Stimulated activated CD8-positive, alpha-beta memory T cell treated with anti-CD3 and anti-CD28 coated beads, Interleukin-12 subunit alpha, Interleukin-12 subunit beta, amount 100 ng/mL, for 1 hour (primary cell): ENCODE results near the gene GSTM1.
"Not testable (repeated sequence)": the region's sequence is repeated elsewhere in the genome, so short reads cannot be mapped to it uniquely, and the experiment has no call there.

Experiments used
- DNase-seq: peaks from one replicate; pipeline ENCODE4 v3.0.0-alpha.2; 2020; ENCODE audit warnings: low read depth

The GSTM1 gene

GRCh38 chr1:109659997-109660690 lies 27.5 kb upstream of the GSTM1 start:
- no peak for DNase-seq

DNA sequence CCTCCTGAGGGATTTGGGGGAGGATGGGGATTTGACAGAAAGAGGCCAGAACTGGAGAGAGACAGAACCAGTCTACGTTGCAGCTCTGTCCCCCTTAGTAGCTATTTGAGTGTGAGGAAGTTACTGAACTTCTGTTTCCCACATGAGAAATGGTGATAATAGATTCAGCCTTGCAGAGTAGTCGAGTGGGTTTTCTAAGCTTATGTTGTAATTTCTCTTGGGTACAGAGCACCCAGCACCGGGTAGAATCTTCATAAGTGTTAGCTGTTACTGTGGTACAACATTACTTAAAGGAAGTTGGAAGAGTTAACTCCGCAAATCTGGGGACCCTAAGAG lies 27.0 kb upstream of the GSTM1 start:
- not testable (repeated sequence) for DNase-seq

- DNase-seq: no peak
Measured at GRCh38 chr1:109661391-109661790, 26.2 kb upstream of the GSTM1 start.

DNA sequence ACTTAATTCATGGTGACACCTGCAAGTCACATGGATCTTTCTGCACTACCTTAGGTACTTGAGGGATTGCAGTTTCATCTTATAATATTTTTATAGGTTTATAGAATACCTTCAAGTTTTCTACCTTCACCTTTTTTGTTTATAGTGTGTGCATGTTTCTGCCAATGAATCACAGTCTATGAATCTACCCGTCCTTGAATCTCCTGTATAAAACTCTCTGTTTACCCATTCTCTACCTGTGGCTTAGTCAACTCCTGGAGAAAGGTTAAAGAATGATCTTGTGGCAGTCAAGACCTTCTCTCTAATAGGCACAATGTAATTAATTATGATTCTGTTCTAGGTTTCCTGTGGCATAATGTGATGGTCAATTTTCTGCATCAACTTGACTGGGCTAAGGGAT lies 22.9 kb upstream of the GSTM1 start:
- DNase-seq: no peak

DNA sequence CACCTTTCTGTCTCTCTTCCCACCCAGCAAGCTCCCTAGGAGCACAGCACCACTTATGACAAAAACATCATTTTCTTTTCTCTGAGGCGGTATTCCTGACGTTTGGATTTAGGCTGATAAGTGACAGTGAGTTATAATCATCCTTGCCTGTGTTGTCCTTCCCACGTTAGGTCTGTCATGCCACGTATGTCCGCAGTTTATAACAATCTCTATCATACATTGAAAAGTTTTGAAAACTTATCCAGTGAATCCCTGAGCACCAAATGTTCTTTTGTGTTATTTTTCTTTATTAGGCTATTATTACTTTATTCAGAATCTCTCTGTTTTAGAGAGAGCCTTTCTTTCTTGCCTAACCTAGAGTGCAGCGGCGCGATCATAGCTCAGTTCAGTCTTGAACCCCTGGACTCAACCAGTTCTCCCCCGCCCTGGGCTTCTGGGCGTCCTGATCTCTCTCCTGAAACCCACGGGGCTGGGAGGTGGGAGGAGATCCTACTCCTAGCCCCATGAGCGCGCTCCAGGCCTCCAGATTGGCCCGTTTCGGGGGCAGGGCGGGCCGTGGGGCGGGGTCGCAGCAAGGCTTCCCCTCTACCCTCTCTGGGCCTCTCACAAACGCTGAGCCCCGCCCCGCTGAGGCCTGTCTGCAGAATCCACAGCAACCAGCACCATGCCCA lies 20.0 kb upstream of the GSTM1 start, which contains the start of gene GSTM2:
GSTM2 (plus strand) TSS at position 606 of the 671 bp plus-strand sequence; CDS start at position 665, 59 bp downstream.
- peak; percentile 52 for DNase-seq

- no peak for DNase-seq
Measured at GRCh38 chr1:109668123-109668775, 19.4 kb upstream of the GSTM1 start.

DNA sequence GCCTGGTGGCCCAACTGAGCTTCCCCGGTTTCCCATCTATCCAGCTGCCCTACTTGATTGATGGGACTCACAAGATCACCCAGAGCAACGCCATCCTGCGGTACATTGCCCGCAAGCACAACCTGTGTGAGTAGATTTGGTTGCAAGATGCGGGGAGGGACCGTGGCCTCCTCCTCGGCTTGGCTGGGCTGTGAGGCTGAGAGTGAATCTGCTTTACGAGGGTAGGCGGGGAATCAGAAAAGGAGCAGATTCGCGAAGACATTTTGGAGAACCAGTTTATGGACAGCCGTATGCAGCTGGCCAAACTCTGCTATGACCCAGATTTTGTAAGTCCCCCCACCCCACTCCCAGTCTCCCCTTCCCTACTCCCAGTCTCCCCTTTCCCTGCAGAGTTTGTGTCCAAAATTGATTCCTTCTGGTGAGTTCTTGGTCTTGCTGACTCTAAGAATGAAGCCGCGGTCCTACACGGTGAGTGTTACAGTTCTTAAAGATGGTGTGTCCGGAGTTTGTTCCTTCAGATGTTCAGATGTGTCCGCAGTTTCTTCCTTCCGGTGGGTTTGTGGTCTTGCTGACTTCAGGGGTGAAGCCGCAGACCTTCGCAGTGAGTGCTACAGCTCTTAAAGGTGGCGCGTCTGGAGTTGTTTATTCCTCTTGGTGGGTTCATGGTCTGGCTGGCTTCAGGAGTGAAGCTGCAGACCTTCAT lies 18.2 kb upstream of the GSTM1 start:
- no peak for DNase-seq

DNA sequence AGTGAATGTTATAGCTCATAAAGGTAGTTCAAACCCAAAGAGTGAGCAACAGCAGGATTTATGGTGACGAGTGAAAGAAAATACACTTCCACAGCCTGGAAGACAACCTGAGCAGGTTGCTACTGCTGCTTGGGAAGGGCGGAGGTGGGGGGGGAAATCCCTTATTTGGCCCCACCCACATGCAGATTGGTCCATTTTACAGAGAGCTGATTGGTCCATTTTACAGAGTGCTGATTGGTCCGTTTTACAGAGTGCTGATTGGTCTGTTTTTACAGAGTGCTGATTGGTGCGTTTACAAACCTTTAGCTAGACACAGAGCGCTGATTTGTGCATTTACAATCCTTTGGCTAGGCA lies 17.7 kb upstream of the GSTM1 start:
- not testable (repeated sequence) for DNase-seq

DNA sequence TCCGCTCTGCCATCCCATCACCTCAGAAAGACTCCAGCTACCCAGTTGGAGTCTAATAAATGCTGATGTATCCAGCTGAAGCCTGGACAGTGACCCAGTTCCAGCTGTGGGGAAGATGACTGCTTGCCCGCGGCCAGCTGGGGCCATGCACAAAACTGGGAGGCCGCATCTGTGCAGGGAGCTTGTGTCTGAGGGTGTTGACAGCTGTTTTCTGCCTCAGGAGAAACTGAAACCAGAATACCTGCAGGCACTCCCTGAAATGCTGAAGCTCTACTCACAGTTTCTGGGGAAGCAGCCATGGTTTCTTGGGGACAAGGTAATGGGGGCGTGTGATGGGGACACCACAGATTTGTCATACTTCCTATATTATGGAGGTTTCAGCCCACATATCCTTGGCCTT lies 16.6 kb upstream of the GSTM1 start:
- DNase-seq: no peak

DNA sequence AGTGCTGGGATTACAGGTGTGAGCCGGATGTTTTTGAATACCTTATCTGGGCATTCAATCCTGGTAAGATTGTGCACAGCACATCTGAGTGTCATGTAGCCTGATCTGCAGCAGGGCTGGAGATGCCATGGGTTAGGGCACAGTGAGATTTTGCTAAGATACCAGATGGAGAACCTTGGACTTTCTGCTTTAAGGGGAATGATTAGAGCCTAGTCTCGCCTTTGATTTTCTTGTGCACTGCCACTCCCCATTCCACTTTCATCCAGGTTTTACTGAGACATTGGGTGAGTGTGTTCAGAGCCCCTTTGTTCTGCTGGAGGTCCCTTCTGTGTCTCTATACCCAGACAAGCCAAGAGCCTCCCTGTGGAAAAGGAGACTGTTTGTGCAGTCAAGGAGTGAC lies 13.8 kb upstream of the GSTM1 start:
- not testable (repeated sequence) for DNase-seq

- not testable (repeated sequence) for DNase-seq
Measured at GRCh38 chr1:109676683-109677381, 10.8 kb upstream of the GSTM1 start.

DNA sequence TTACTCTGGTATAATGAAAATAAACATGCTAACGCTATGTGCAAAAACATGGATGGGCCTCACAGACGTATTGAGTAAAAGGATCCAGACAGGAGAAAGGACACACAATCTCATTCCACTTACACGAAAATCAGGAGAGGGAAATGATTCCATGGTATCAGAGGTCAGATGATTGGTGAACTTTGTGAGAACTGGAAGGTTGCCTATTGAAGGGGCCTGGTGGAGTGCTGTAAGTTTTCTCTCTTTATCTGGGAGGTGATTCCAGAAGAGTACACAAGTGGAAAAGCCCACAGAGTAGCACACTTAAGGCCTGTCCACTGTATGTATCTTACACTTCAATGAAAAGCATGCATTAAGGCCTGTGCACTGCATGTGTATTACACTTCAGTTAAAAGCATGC lies 10.2 kb upstream of the GSTM1 start:
- no peak for DNase-seq

DNA sequence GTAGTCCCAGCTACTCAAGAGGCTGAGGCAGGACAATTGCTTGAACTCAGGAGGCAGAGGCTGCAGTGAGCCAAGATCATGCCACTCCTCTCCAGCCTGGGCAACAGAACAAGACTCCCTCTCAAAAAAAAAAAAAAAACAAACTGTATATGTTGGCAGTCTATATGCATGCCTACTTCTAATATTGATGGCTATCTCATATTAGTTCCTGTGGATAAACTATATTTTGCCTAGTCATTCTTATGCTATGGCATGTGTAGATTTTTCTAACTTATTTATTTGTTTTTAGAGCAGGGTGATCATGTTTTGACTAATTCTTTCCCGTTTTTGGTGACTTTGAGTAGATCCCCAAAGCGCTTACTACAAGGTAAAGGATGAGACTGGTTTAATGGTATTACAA lies 9.0 kb upstream of the GSTM1 start:
- DNase-seq: not testable (repeated sequence)

- not testable (repeated sequence) for DNase-seq
Measured at GRCh38 chr1:109684777-109685176, 2.8 kb upstream of the GSTM1 start.

DNA sequence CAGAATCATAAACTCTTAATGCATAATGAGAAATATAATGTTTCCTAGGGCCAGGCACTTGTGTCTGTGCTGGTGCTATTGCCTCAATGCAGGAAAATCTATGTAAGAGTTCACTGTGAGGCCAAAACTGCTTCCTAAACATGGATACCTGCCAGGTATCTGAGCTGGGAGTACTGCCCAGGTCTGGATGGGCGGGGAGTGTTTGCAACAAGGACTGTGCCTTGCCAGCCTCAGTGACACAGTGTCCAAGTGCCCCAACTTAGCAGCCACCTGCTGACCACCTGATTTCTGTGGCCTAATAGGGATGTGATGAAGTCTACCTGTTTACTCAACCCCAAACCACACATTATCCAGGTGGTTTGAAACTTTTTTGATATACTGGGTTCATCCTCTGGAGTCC lies 2.2 kb upstream of the GSTM1 start:
- DNase-seq: not testable (repeated sequence)

- not testable (repeated sequence) for DNase-seq
Measured at GRCh38 chr1:109685890-109686289, 1.7 kb upstream of the GSTM1 start.

- not testable (repeated sequence) for DNase-seq
Measured at GRCh38 chr1:109687109-109687508, 508 bp upstream of the GSTM1 start.

DNA sequence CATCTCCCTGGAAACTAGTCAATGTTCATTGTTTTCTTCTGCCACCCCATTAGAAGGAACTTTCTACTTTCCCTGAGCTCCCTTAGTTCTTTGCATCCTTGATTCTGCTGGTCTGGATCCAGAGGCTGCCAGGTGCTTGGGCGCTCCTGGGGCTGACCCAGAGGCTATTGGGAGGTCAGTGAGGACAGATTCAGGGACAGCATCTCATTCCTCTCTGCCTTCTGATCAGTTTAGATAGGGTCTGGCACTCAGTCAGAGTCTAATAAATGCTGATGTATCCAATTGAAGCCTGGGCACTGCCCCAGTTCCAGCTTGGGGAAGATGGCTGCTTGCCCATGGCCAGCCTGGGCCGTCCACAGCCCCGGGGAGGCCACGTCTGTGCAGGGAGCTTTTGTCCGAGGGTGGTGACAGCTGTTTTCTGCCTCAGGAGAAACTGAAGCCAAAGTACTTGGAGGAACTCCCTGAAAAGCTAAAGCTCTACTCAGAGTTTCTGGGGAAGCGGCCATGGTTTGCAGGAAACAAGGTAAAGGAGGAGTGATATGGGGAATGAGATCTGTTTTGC lies 2.3 kb downstream of the GSTM1 start:
- DNase-seq: no peak

DNA sequence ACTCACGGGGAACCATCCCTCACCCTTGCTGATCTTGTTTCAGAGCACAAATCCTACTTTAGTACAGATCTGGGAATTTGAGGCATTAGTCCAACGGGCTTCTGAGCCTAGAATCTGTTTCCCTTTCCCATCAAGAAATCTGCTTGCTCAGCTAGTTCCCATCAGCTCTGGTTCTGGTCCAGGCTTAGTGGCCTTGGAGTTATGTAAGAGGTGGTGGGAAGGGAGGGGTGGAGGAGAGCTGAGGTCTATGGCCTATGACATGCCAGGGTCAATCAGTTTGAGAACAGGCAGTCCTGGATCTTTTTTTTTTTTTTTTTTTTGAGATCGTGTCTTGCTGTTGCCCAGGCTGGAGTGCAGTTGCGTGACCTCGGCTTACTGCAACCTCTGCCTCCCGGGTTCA lies 4.1 kb downstream of the GSTM1 start:
- no peak for DNase-seq

GRCh38 chr1:109694400-109694799 lies 6.8 kb downstream of the GSTM1 start:
- not testable (repeated sequence) for DNase-seq

DNA sequence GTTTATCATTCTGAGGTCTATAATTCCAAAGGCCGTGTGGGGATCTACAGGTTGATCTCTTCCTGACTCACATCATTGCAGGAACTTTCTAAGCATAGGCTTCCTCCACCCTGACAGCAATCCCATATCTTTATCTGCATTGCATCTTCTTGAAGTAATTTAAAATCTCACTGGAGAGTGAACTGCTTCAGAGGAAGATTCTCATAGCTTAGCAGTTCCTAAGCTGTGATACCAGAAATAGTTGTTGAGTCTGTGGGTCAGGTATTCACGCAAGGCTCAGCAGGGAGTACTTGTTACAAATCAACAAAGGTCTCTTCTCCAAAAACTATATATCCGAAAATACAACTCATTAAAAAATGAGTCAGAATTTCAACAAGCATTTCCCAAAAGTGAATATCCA lies 7.5 kb downstream of the GSTM1 start:
- not testable (repeated sequence) for DNase-seq

GRCh38 chr1:109697066-109697465 lies 9.4 kb downstream of the GSTM1 start:
- DNase-seq: no peak
